CD4-positive, CD25-positive, alpha-beta regulatory T cell (primary cell): Measurements from ENCODE around the gene ARPC5L. TPM values are rescaled to one million over a fixed set of nuclear protein-coding genes. Genes with fewer than 3 reads are reported as not detected.

Experiments used
- ATAC-seq, 2 donors: fragments of 150-1000 bp; cut with Tn5 transposase; one replicate each; pipeline ENCODE4 v1.10.0; 2021; ENCODE audit warnings: low read depth in 2 of 2, moderate number of reproducible peaks in 2 of 2, moderate library complexity in 1 of 2
- DNase-seq, 3 donors: peaks; one replicate each; pipeline versions ENCODE4 v3.0.0 to v3.0.0-alpha.2; 2012 to 2022; ENCODE audit warnings: mixed read lengths in 1 of 3
- H3K27ac ChIP-seq: one replicate; pipeline ENCODE4 v1.7.0; 2013; ENCODE audit warnings: mild to moderate bottlenecking, low read length; ENCODE audit not compliant: insufficient read depth, poor library complexity, severe bottlenecking
- H3K27me3 ChIP-seq: one replicate; pipeline ENCODE4 v1.7.0; 2013; ENCODE audit warnings: low read length; ENCODE audit not compliant: control insufficient read depth, insufficient read depth
- H3K36me3 ChIP-seq: one replicate; pipeline ENCODE4 v1.7.0; 2013; ENCODE audit warnings: mild to moderate bottlenecking, low read length, moderate library complexity; ENCODE audit not compliant: control insufficient read depth, insufficient read depth
- H3K4me1 ChIP-seq: 2 replicates; pipeline ENCODE4 v1.7.0; 2013; ENCODE audit warnings: mild to moderate bottlenecking, low read length; ENCODE audit not compliant: insufficient read depth, control insufficient read depth, poor library complexity, severe bottlenecking
- H3K4me3 ChIP-seq: one replicate; pipeline ENCODE4 v1.7.0; 2013; ENCODE audit warnings: low read depth, mild to moderate bottlenecking, low read length, moderate library complexity
- H3K9me3 ChIP-seq, 2 experiments: 1 replicate in 1 of 2; 2 replicates in 1 of 2; pipeline ENCODE4 v1.7.0; 2013; ENCODE audit warnings: low read length in 2 of 2, mild to moderate bottlenecking in 1 of 2, moderate library complexity in 1 of 2; ENCODE audit not compliant: control insufficient read depth in 2 of 2
- H3K27ac Mint-ChIP-seq, 3 donors: one replicate each; pipeline ENCODE4 v1.8.0; 2020 to 2022; ENCODE audit warnings: mild to moderate bottlenecking in 3 of 3, mixed read lengths in 3 of 3, moderate library complexity in 2 of 3
- H3K27me3 Mint-ChIP-seq: one replicate; pipeline ENCODE4 v1.8.0; 2022; ENCODE audit warnings: mild to moderate bottlenecking, mixed read lengths
- H3K36me3 Mint-ChIP-seq: one replicate; pipeline ENCODE4 v1.8.0; 2020; ENCODE audit warnings: mixed read lengths
- H3K4me1 Mint-ChIP-seq, 4 donors: one replicate each; pipeline ENCODE4 v1.8.0; 2020 to 2022; ENCODE audit warnings: mixed read lengths in 4 of 4, mild to moderate bottlenecking in 1 of 4
- H3K4me3 Mint-ChIP-seq, 4 donors: one replicate each; pipeline ENCODE4 v1.8.0; 2020 to 2022; ENCODE audit warnings: mild to moderate bottlenecking in 4 of 4, mixed read lengths in 4 of 4, moderate library complexity in 3 of 4
- H3K9me3 Mint-ChIP-seq, 7 donors: one replicate each; pipeline ENCODE4 v1.8.0; 2020 to 2022; ENCODE audit warnings: mixed read lengths in 7 of 7, mild to moderate bottlenecking in 3 of 7, moderate library complexity in 2 of 7
- polyA plus RNA-seq, 4 donors: library from polyadenylated mRNA; unstranded; fragments of 300-500 nt; fragmentation: Illumina TruSeq; gene quantifications; one replicate each; pipeline ENCODE4 v1.2.3, GENCODE V29; 2021
- total RNA-seq: library from RNA; stranded (reverse); gene quantifications from one replicate; pipeline ENCODE4 v1.2.3, GENCODE V29; 2022

The ARPC5L gene
- total and polyA plus RNA-seq, 5 donors from 2014 or later, result 48.6 to 63.7 (median 60.7) TPM

- peak in 2 of 3 donors; percentile 17 to 53 for DNase-seq
- Histone ChIP-seq H3K27me3 (no peaks in the 10 kb centered on the region), H3K27ac (no peak overlapping the region), H3K9me3 (no peaks in the 10 kb centered on the region), H3K4me3 (no peak overlapping the region), H3K36me3 (peaks cover 78% of the 10 kb centered on the region), H3K4me1 (peaks cover 5% of the 10 kb centered on the region)
- Mint-ChIP-seq H3K4me3 (no peak overlapping the region), H3K9me3 (no peaks in the 10 kb centered on the region), H3K27ac (peak overlapping the region in 2 of 3 donors; percentile 38 to 80), H3K27me3 (no peaks in the 10 kb centered on the region), H3K36me3 (peaks cover 35% of the 10 kb centered on the region), H3K4me1 (peaks cover 0 to 18% (median 3%) of the 10 kb centered on the region in 4 donors)
- ATAC-seq, result no peak
These were observed 19.3 kb downstream of the ARPC5L start for GRCh38 chr9:124881138-124881743.

- peaks cover 78% of the 10 kb centered on the region for H3K36me3 ChIP-seq
These were observed 20.3 kb downstream of the ARPC5L start for GRCh38 chr9:124882231-124882630.

GRCh38 chr9:124884376-124884775 is 22.4 kb downstream of the ARPC5L start:
- no peaks in the 10 kb centered on the region for H3K9me3 ChIP-seq
- peaks cover 36% of the 10 kb centered on the region for H3K36me3 Mint-ChIP-seq
- H3K4me1 ChIP-seq, result peaks cover 5% of the 10 kb centered on the region
- H3K4me3 Mint-ChIP-seq, result no peak overlapping the region
- H3K4me3 ChIP-seq, result no peak overlapping the region
- H3K27me3 ChIP-seq, result no peaks in the 10 kb centered on the region
- ATAC-seq (no peak), DNase-seq (no peak)
- no peaks in the 10 kb centered on the region for H3K9me3 Mint-ChIP-seq
- no peak overlapping the region for H3K27ac ChIP-seq
- peaks cover 0 to 12% (median 0%) of the 10 kb centered on the region in 4 donors for H3K4me1 Mint-ChIP-seq
- no peak overlapping the region for H3K27ac Mint-ChIP-seq
- H3K36me3 ChIP-seq, result peaks cover 78% of the 10 kb centered on the region
- no peaks in the 10 kb centered on the region for H3K27me3 Mint-ChIP-seq

More at GRCh38 chr9:124882231-124882630, 20.3 kb downstream of the ARPC5L start:
- Mint-ChIP-seq H3K4me1 (peaks cover 0 to 13% (median under 1%) of the 10 kb centered on the region in 4 donors), H3K27me3 (no peaks in the 10 kb centered on the region), H3K9me3 (no peaks in the 10 kb centered on the region), H3K4me3 (no peak overlapping the region), H3K36me3 (peaks cover 39% of the 10 kb centered on the region), H3K27ac (no peak overlapping the region)
- H3K4me1 ChIP-seq, result peaks cover 5% of the 10 kb centered on the region
- no peaks in the 10 kb centered on the region for H3K9me3 ChIP-seq
- ATAC-seq, result no peak
- no peak overlapping the region for H3K27ac ChIP-seq
- H3K4me3 ChIP-seq, result no peak overlapping the region
- H3K27me3 ChIP-seq, result no peaks in the 10 kb centered on the region
- DNase-seq, result no peak

- Histone ChIP-seq H3K27ac (no peak overlapping the region), H3K4me3 (no peak overlapping the region), H3K9me3 (no peaks in the 10 kb centered on the region), H3K27me3 (no peaks in the 10 kb centered on the region), H3K36me3 (peaks cover 78% of the 10 kb centered on the region), H3K4me1 (peaks cover 5% of the 10 kb centered on the region)
- Mint-ChIP-seq H3K4me1 (peaks cover 0 to 12% (median 0%) of the 10 kb centered on the region in 4 donors), H3K27me3 (no peaks in the 10 kb centered on the region), H3K27ac (no peak overlapping the region), H3K9me3 (no peaks in the 10 kb centered on the region), H3K36me3 (peaks cover 46% of the 10 kb centered on the region), H3K4me3 (no peak overlapping the region)
- DNase-seq (no peak), ATAC-seq (no peak)
These were observed 23.6 kb downstream of the ARPC5L start for GRCh38 chr9:124885551-124885950.

GRCh38 chr9:124886461-124886860 is 24.5 kb downstream of the ARPC5L start:
- Mint-ChIP-seq H3K4me3 (no peak overlapping the region), H3K9me3 (no peaks in the 10 kb centered on the region), H3K27me3 (no peaks in the 10 kb centered on the region), H3K27ac (peak overlapping the region in 1 of 3 donors; percentile 86), H3K4me1 (peaks cover 0 to 3% (median 0%) of the 10 kb centered on the region in 4 donors), H3K36me3 (peaks cover 52% of the 10 kb centered on the region)
- DNase-seq (no peak), ATAC-seq (no peak)
- H3K4me3 ChIP-seq, result no peak overlapping the region
- H3K36me3 ChIP-seq, result peaks cover 77% of the 10 kb centered on the region
- H3K27ac ChIP-seq, result no peak overlapping the region
- no peaks in the 10 kb centered on the region for H3K9me3 ChIP-seq
- peaks cover under 1% of the 10 kb centered on the region for H3K4me1 ChIP-seq
- H3K27me3 ChIP-seq, result no peaks in the 10 kb centered on the region

GRCh38 chr9:124886866-124887492 is 25.0 kb downstream of the ARPC5L start:
- no peaks in the 10 kb centered on the region for H3K4me1 ChIP-seq
- H3K27ac ChIP-seq, result no peak overlapping the region
- Mint-ChIP-seq H3K4me1 (no peaks in the 10 kb centered on the region), H3K4me3 (no peak overlapping the region), H3K27ac (peak overlapping the region in 1 of 3 donors; percentile 86), H3K36me3 (peaks cover 49% of the 10 kb centered on the region), H3K27me3 (no peaks in the 10 kb centered on the region), H3K9me3 (no peaks in the 10 kb centered on the region)
- ATAC-seq (no peak), DNase-seq (no peak)
- H3K9me3 ChIP-seq, result no peaks in the 10 kb centered on the region
- H3K4me3 ChIP-seq, result no peak overlapping the region
- no peaks in the 10 kb centered on the region for H3K27me3 ChIP-seq
- H3K36me3 ChIP-seq, result peaks cover 73% of the 10 kb centered on the region

GRCh38 chr9:124887832-124888231 is 25.9 kb downstream of the ARPC5L start:
- no peaks in the 10 kb centered on the region for H3K27me3 ChIP-seq
- H3K36me3 ChIP-seq, result peaks cover 67% of the 10 kb centered on the region
- Mint-ChIP-seq H3K4me1 (no peaks in the 10 kb centered on the region), H3K4me3 (no peak overlapping the region), H3K27ac (no peak overlapping the region), H3K9me3 (no peaks in the 10 kb centered on the region), H3K36me3 (peaks cover 49% of the 10 kb centered on the region), H3K27me3 (no peaks in the 10 kb centered on the region)
- H3K4me1 ChIP-seq, result no peaks in the 10 kb centered on the region
- H3K4me3 ChIP-seq, result no peak overlapping the region
- DNase-seq (no peak), ATAC-seq (no peak)
- no peak overlapping the region for H3K27ac ChIP-seq
- no peaks in the 10 kb centered on the region for H3K9me3 ChIP-seq

GRCh38 chr9:124889006-124889405 is 27.1 kb downstream of the ARPC5L start:
- no peak overlapping the region for H3K27ac Mint-ChIP-seq
- H3K36me3 ChIP-seq, result peaks cover 73% of the 10 kb centered on the region
- DNase-seq (no peak), ATAC-seq (no peak)
- H3K36me3 Mint-ChIP-seq, result peaks cover 52% of the 10 kb centered on the region
- H3K27ac ChIP-seq, result no peak overlapping the region
- no peaks in the 10 kb centered on the region for H3K4me1 ChIP-seq
- H3K4me3 Mint-ChIP-seq, result no peak overlapping the region
- H3K9me3 Mint-ChIP-seq, result no peaks in the 10 kb centered on the region
- peaks cover 0 to 3% (median 0%) of the 10 kb centered on the region in 4 donors for H3K4me1 Mint-ChIP-seq
- no peaks in the 10 kb centered on the region for H3K27me3 ChIP-seq
- no peak overlapping the region for H3K4me3 ChIP-seq
- no peaks in the 10 kb centered on the region for H3K27me3 Mint-ChIP-seq
- H3K9me3 ChIP-seq, result no peaks in the 10 kb centered on the region
